Measurements from ENCODE around the gene ASIC2.

Gene ASIC2

GRCh38 chr17:33292981-33293867 lies at the start of gene ASIC2:
Gene ASIC2 (minus strand): TSS chr17:33293295.
- no peak for DNase-seq

GRCh38 chr17:33342025-33342424 lies 48.9 kb upstream of the ASIC2 start:
- DNase-seq: no peak

- DNase-seq: no peak
Measured at GRCh38 chr17:33338242-33338641, 45.1 kb upstream of the ASIC2 start.

GRCh38 chr17:33335491-33336173 lies 42.5 kb upstream of the ASIC2 start:
- no peak for DNase-seq

GRCh38 chr17:33334703-33335102 lies 41.6 kb upstream of the ASIC2 start:
- no peak for DNase-seq

GRCh38 chr17:33330877-33331276 lies 37.8 kb upstream of the ASIC2 start:
- no peak for DNase-seq

GRCh38 chr17:33328129-33328528 lies 35.0 kb upstream of the ASIC2 start:
- DNase-seq: no peak

GRCh38 chr17:33324736-33325135 lies 31.6 kb upstream of the ASIC2 start:
- no peak for DNase-seq

GRCh38 chr17:33322063-33322462 lies 29.0 kb upstream of the ASIC2 start:
- no peak for DNase-seq

- no peak for DNase-seq
Measured at GRCh38 chr17:33318241-33318640, 25.1 kb upstream of the ASIC2 start.

- DNase-seq: no peak
Measured at GRCh38 chr17:33316746-33317145, 23.7 kb upstream of the ASIC2 start.

- no peak for DNase-seq
Measured at GRCh38 chr17:33310296-33310695, 17.2 kb upstream of the ASIC2 start.

GRCh38 chr17:33303254-33303653 lies 10.2 kb upstream of the ASIC2 start:
- no peak for DNase-seq

- DNase-seq: no peak
Measured at GRCh38 chr17:33302394-33302793, 9.3 kb upstream of the ASIC2 start.

GRCh38 chr17:33300241-33300640 lies 7.1 kb upstream of the ASIC2 start:
- DNase-seq: no peak

- DNase-seq: no peak
Measured at GRCh38 chr17:33299115-33299514, 6.0 kb upstream of the ASIC2 start.

GRCh38 chr17:33297643-33298042 lies 4.5 kb upstream of the ASIC2 start:
- no peak for DNase-seq

GRCh38 chr17:33294994-33295393 lies 1.9 kb upstream of the ASIC2 start:
- DNase-seq: no peak

GRCh38 chr17:33292201-33292980 lies 704 bp downstream of the ASIC2 start:
- no peak for DNase-seq

- no peak for DNase-seq
Measured at GRCh38 chr17:33291248-33292200, 1.6 kb downstream of the ASIC2 start.

GRCh38 chr17:33290253-33290652 lies 2.8 kb downstream of the ASIC2 start:
- no peak for DNase-seq

GRCh38 chr17:33288954-33289353 lies 4.1 kb downstream of the ASIC2 start:
- DNase-seq: no peak
